Measurements from ENCODE around the gene CAPN10. TPM values are rescaled to one million over a fixed set of nuclear protein-coding genes. Genes with fewer than 3 reads are reported as not detected.

The CAPN10 gene
- total RNA-seq, 1 experiment from 2014 or later, result 47.4 TPM

DNA sequence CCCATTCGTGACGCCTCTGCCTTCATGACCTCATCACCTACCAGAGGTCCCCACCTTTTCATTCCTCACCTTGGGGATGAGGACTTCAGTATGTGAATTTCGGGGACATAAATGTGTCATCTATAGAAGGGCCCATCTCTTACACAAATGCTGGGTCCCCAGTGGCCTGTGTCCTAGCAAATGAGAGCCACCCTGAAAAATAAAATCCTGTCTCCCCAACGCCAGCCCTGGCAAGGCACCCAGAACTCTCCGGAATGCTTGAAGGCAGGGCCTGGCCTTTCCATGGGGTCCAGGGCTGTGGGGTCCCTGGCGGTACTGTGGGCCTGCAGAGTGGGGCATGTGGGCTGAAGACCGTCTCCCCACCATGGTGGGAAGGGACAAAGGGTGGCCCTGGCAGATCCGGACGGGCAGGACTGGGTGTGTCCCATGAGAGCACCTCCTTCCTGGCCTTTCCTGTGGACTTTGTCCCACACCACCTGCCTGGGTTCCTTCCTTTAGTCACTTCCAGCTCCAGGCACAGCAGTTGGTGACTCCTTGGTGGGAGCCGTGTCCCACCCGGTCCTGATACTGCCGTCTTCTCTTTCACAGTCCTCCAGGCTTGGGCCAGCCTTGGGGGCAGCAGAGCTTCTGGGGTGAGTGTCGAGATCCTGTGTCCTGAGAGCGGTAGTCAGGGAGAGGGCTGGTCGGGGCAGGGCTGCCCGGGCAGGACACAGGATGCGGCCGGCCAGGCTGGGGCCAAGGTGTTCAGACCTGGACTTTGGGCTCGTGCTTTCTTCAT is 18.6 kb downstream of the CAPN10 start:
- Histone ChIP-seq H2BK120ac (ENCODE audit: low read depth, low read length, poor library complexity, severe bottlenecking) (no peak overlapping the region), H3K4me1 (ENCODE audit: insufficient read depth, low read length) (no peaks in the 10 kb centered on the region), H3T11ph (ENCODE audit: low read length) (no peak overlapping the region), H3K79me1 (ENCODE audit: insufficient read depth, low read depth, low read length, poor library complexity, severe bottlenecking) (no peaks in the 10 kb centered on the region), H3K27ac (ENCODE audit: insufficient read length, low read depth, low read length) (no peak overlapping the region), H2AK5ac (ENCODE audit: insufficient read length, low read length) (no peak overlapping the region), H3K9me3 (ENCODE audit: control insufficient read depth, low read depth, low read length) (no peaks in the 10 kb centered on the region), H4K8ac (replicated peaks; ENCODE audit: insufficient read length, low read depth, low read length) (no peak overlapping the region), H3K18ac (ENCODE audit: insufficient read length, low read depth, low read length) (no peak overlapping the region), H3K27me3 (ENCODE audit: insufficient read depth, low read length) (no peaks in the 10 kb centered on the region), H2BK12ac (ENCODE audit: insufficient read length, low read depth, low read length) (no peak overlapping the region), H3K23ac (ENCODE audit: insufficient read length, low read depth, low read length) (no peak overlapping the region), H3K23me2 (ENCODE audit: insufficient read length, low read depth, low read length, poor library complexity, severe bottlenecking) (no peaks in the 10 kb centered on the region), H4K91ac (ENCODE audit: insufficient read length, low read depth, low read length) (no peak overlapping the region), H3K79me2 (ENCODE audit: insufficient read depth, low read length) (no peaks in the 10 kb centered on the region), H4K20me1 (ENCODE audit: control insufficient read depth, insufficient read depth, insufficient read length) (no peaks in the 10 kb centered on the region), H3K9ac (ENCODE audit: extremely low read depth, insufficient read length, low read length) (no peak overlapping the region), H2BK5ac (ENCODE audit: insufficient read length, low read length) (no peak overlapping the region), H3K4me2 (ENCODE audit: insufficient read depth, insufficient read length, low read length) (no peak overlapping the region), H2AFZ (ENCODE audit: low read length) (no peak overlapping the region), H2BK20ac (ENCODE audit: low read depth, low read length, poor library complexity, severe bottlenecking) (no peak overlapping the region), H2BK15ac (ENCODE audit: low read depth, low read length) (no peak overlapping the region), H4K5ac (ENCODE audit: insufficient read length, low read depth, low read length) (no peak overlapping the region), H3K56ac (ENCODE audit: insufficient read length, low read depth, low read length) (no peak overlapping the region), H3K14ac (ENCODE audit: insufficient read depth, low read length) (no peak overlapping the region; the same call in 1 of the 2 replicates), H3K4ac (ENCODE audit: low read depth, low read length) (no peak overlapping the region)
- TF ChIP-seq, protein P1, sequence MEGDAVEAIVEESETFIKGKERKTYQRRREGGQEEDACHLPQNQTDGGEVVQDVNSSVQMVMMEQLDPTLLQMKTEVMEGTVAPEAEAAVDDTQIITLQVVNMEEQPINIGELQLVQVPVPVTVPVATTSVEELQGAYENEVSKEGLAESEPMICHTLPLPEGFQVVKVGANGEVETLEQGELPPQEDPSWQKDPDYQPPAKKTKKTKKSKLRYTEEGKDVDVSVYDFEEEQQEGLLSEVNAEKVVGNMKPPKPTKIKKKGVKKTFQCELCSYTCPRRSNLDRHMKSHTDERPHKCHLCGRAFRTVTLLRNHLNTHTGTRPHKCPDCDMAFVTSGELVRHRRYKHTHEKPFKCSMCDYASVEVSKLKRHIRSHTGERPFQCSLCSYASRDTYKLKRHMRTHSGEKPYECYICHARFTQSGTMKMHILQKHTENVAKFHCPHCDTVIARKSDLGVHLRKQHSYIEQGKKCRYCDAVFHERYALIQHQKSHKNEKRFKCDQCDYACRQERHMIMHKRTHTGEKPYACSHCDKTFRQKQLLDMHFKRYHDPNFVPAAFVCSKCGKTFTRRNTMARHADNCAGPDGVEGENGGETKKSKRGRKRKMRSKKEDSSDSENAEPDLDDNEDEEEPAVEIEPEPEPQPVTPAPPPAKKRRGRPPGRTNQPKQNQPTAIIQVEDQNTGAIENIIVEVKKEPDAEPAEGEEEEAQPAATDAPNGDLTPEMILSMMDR (conservative IDR thresholded peaks at IDR 0.05), result no peak
- no peak for DNase-seq
- Mint-ChIP-seq H3K27me3 (ENCODE audit: low read depth) (peaks cover 17% of the 10 kb centered on the region), H3K36me3 (ENCODE audit: insufficient read depth in 1 of 3, low read depth in 3 of 3) (peaks cover 0 to under 1% (median 0%) of the 10 kb centered on the region in 3 experiments; a peak in 2 of 7 replicates), H3K9me3 (no peaks in the 10 kb centered on the region), H3K27ac (no peak overlapping the region; a peak in 1 of 7 replicates), H3K4me3 (no peak overlapping the region), H3K4me1 (no peaks in the 10 kb centered on the region; a peak in 1 of 4 replicates)
- no CpG with 5 or more reads among the region's 19 CpGs for WGBS (ENCODE audit: extremely low coverage, insufficient read length, low lambda C conversion rate)
